ENCODE data around the gene ARHGAP26. TPM values are rescaled to one million over a fixed set of nuclear protein-coding genes. Genes with fewer than 3 reads are reported as not detected.
A peak's percentile ranks its signal among the peaks of the same experiment; 100 is the strongest.
"Not testable (repeated sequence)": the region's sequence is repeated elsewhere in the genome, so short reads cannot be mapped to it uniquely, and the experiment has no call there.

Gene ARHGAP26
- total and polyA plus RNA-seq, 2 donors (not counting 3 experiments of a cell fraction or from before 2014, with no cell fraction given) = 3.1 to 16.2 TPM

GRCh38 chr5:143000551-143000950, 230.4 kb downstream of the ARHGAP26 start:
- DNase-seq (ENCODE audit: low read depth, low spot score); BruUV-seq (replicated peaks); dilution Hi-C loops (cut with MboI; ENCODE audit: extremely low pct_ligation_motif_present, low sequenced_read_pairs); H3K4me2 ChIP-seq (ENCODE audit: insufficient read depth, low read length); FAIRE-seq; H3K79me2 ChIP-seq (ENCODE audit: control insufficient read depth, insufficient read depth, low read length); H3K9ac ChIP-seq (replicated peaks; ENCODE audit: extremely low read depth, insufficient read depth, low read length); H3K9me3 ChIP-seq (replicated peaks; ENCODE audit: control insufficient read depth, insufficient read depth, low read length); H3K27me3 ChIP-seq (ENCODE audit: control insufficient read depth in 2 of 2, insufficient read depth in 2 of 2, low read length in 2 of 2); H3K4me3 ChIP-seq (replicated peaks in 1 of 3; ENCODE audit: insufficient read depth in 1 of 3, low read depth in 1 of 3, low read length in 3 of 3); H2AFZ ChIP-seq (ENCODE audit: low read depth, low read length); H3K27ac ChIP-seq (ENCODE audit: insufficient read depth, low read depth, low read length); H3K36me3 ChIP-seq (ENCODE audit: control insufficient read depth in 2 of 2, extremely low read depth in 1 of 2, insufficient read depth in 2 of 2, low read length in 2 of 2); H4K20me1 ChIP-seq (replicated peaks; ENCODE audit: control insufficient read depth, extremely low read depth, insufficient read depth, low read length); POLR2A ChIA-PET; H3K9me1 ChIP-seq (replicated peaks; ENCODE audit: control insufficient read depth, extremely low read depth, insufficient read depth, low read length): not testable (repeated sequence)
- CTCF ChIA-PET = interaction anchor here (3.6 kb wide), 1 partner anchor 18 kb away, joined by 23 read pairs; no protein-coding TSS in a partner anchor
- intact Hi-C loops (cut with micrococcal nuclease) = loop anchor here (5.0 to 10.0 kb wide), 2 partner anchors 63 to 584 kb away; no protein-coding TSS in a partner anchor
- H3K4me1 ChIP-seq (ENCODE audit: control insufficient read depth, extremely low read depth, insufficient read depth, low read length) = peaks cover 22% of the 10 kb centered on the region

GRCh38 chr5:143001764-143002351, 231.7 kb downstream of the ARHGAP26 start:
- H3K4me2 ChIP-seq (ENCODE audit: insufficient read depth, low read length) = no peak overlapping the region
- no peaks in the 10 kb centered on the region for H4K20me1 ChIP-seq (replicated peaks; ENCODE audit: control insufficient read depth, extremely low read depth, insufficient read depth, low read length)
- intact Hi-C loops (cut with micrococcal nuclease) = loop anchor here (1.0 to 10.0 kb wide), 11 partner anchors 21 to 1185 kb away; no protein-coding TSS in a partner anchor
- H3K79me2 ChIP-seq (ENCODE audit: control insufficient read depth, insufficient read depth, low read length) = no peaks in the 10 kb centered on the region
- no peak overlapping the region for H3K9ac ChIP-seq (replicated peaks; ENCODE audit: extremely low read depth, insufficient read depth, low read length)
- no peaks in the 10 kb centered on the region for H3K9me1 ChIP-seq (replicated peaks; ENCODE audit: control insufficient read depth, extremely low read depth, insufficient read depth, low read length)
- no TSS peak for BruUV-seq (replicated peaks)
- DNase-seq (ENCODE audit: low read depth, low spot score) (peak; percentile 54), FAIRE-seq (no peak)
- H3K27me3 ChIP-seq (ENCODE audit: control insufficient read depth in 2 of 2, insufficient read depth in 2 of 2, low read length in 2 of 2) = no peaks in the 10 kb centered on the region
- H3K27ac ChIP-seq (ENCODE audit: insufficient read depth, low read depth, low read length) = peak overlapping the region; percentile 34
- ChIA-PET POLR2A (interaction anchor here (1.2 kb wide), 1 partner anchor 23 kb away, joined by 3 read pairs; no protein-coding TSS in a partner anchor), CTCF (interaction anchor here (0.9 to 3.6 kb wide), 33 partner anchors 12 to 1188 kb away, joined by 3 to 35 read pairs (median 5); partner anchors contain the start of gene NR3C1)
- no peaks in the 10 kb centered on the region for H3K9me3 ChIP-seq (replicated peaks; ENCODE audit: control insufficient read depth, insufficient read depth, low read length)
- no peak overlapping the region for H3K4me3 ChIP-seq (replicated peaks in 1 of 3; ENCODE audit: insufficient read depth in 1 of 3, low read depth in 1 of 3, low read length in 3 of 3)
- dilution Hi-C loops (cut with MboI; ENCODE audit: extremely low pct_ligation_motif_present, low sequenced_read_pairs) = no loop called here
- TF ChIP-seq EZH2 (IDR thresholded peaks at IDR 0.05; ENCODE audit: borderline replicate concordance, low read depth, low read length, severe bottlenecking) = no peak
- peaks cover 22% of the 10 kb centered on the region for H3K4me1 ChIP-seq (ENCODE audit: control insufficient read depth, extremely low read depth, insufficient read depth, low read length)
- H3K36me3 ChIP-seq (ENCODE audit: control insufficient read depth in 2 of 2, extremely low read depth in 1 of 2, insufficient read depth in 2 of 2, low read length in 2 of 2) = no peaks in the 10 kb centered on the region
- no peak overlapping the region for H2AFZ ChIP-seq (ENCODE audit: low read depth, low read length)
